Liver (tissue), 9 donors: Measurements from ENCODE around the gene AIG1. TPM values are rescaled to one million over a fixed set of nuclear protein-coding genes. Genes with fewer than 3 reads are reported as not detected.

ENCODE experiments used
- DNase-seq: peaks from one replicate; pipeline ENCODE4 v3.0.0-alpha.2; 2017; ENCODE audit warnings: low spot score
- H3K27ac ChIP-seq, 2 donors: one replicate each; pipeline ENCODE4 v1.7.0; 2013; ENCODE audit warnings: inconsistent platforms in 2 of 2, low read length in 2 of 2, control low read depth in 1 of 2, low read depth in 1 of 2, mild to moderate bottlenecking in 1 of 2
- H3K27me3 ChIP-seq, 4 donors: one replicate each; pipeline versions ENCODE4 v1.6.1 to v1.7.0; 2013; ENCODE audit warnings: low read length in 3 of 4, inconsistent platforms in 1 of 4, mild to moderate bottlenecking in 1 of 4, moderate library complexity in 1 of 4; ENCODE audit not compliant: control insufficient read depth in 4 of 4, insufficient read depth in 4 of 4
- H3K36me3 ChIP-seq, 4 donors: one replicate each; pipeline versions ENCODE4 v1.6.1 to v1.7.0; 2013; ENCODE audit warnings: low read length in 3 of 4, mild to moderate bottlenecking in 3 of 4, low read depth in 1 of 4, moderate library complexity in 1 of 4; ENCODE audit not compliant: control insufficient read depth in 4 of 4, insufficient read depth in 3 of 4
- H3K4me1 ChIP-seq, 4 donors: one replicate each; pipeline versions ENCODE4 v1.6.1 to v1.7.0; 2013; ENCODE audit warnings: low read length in 3 of 4, mild to moderate bottlenecking in 3 of 4, moderate library complexity in 1 of 4; ENCODE audit not compliant: control insufficient read depth in 4 of 4, insufficient read depth in 4 of 4
- H3K4me3 ChIP-seq, 3 donors: one replicate each; pipeline versions ENCODE4 v1.6.1 to v1.7.0; 2013; ENCODE audit warnings: low read length in 3 of 3, control low read depth in 1 of 3, low read depth in 1 of 3, mild to moderate bottlenecking in 1 of 3
- H3K9ac ChIP-seq, 2 donors: one replicate each; pipeline ENCODE4 v1.7.0; 2013; ENCODE audit warnings: low read length in 2 of 2, mild to moderate bottlenecking in 2 of 2, moderate library complexity in 2 of 2, control low read depth in 1 of 2, low read depth in 1 of 2
- H3K9me3 ChIP-seq, 4 donors: one replicate each; pipeline versions ENCODE4 v1.6.1 to v1.7.0; 2013; ENCODE audit warnings: low read length in 3 of 4; ENCODE audit not compliant: control insufficient read depth in 4 of 4
- ATF3 ChIP-seq: IDR thresholded peaks from 2 replicates; pipeline ENCODE4 v1.6.1; 2016; ENCODE audit warnings: antibody characterized with exemption
- CTCF ChIP-seq: fragments of 150-350 bp; IDR thresholded peaks from 2 replicates; pipeline ENCODE4 v1.5.1; 2017; ENCODE audit warnings: improper control_type of control experiment, low read depth, low read length; ENCODE audit not compliant: missing input control
- EGR1 ChIP-seq, 2 donors: IDR thresholded peaks; 2 replicates each; pipeline ENCODE4 v1.6.1; 2016 to 2018; ENCODE audit warnings: antibody characterized with exemption in 2 of 2, low read depth in 2 of 2
- FOXA1 ChIP-seq: IDR thresholded peaks from 2 replicates; pipeline ENCODE4 v1.6.1; 2016; ENCODE audit warnings: antibody characterized with exemption
- FOXA2 ChIP-seq: IDR thresholded peaks from 2 replicates; pipeline ENCODE4 v1.6.1; 2016; ENCODE audit warnings: antibody characterized with exemption
- GABPA ChIP-seq, 2 donors: IDR thresholded peaks in 1 of 2; conservative IDR thresholded peaks in 1 of 2; 2 replicates each; pipeline ENCODE4 v1.6.1; 2016; ENCODE audit warnings: antibody characterized with exemption in 2 of 2, mild to moderate bottlenecking in 1 of 2, moderate library complexity in 1 of 2
- HNF4A ChIP-seq, 2 donors: conservative IDR thresholded peaks; 2 replicates each; pipeline ENCODE4 v1.6.1; 2016; ENCODE audit warnings: antibody characterized with exemption in 2 of 2, mild to moderate bottlenecking in 2 of 2
- HNF4G ChIP-seq: IDR thresholded peaks from 2 replicates; pipeline ENCODE4 v1.6.1; 2016; ENCODE audit warnings: antibody characterized with exemption
- JUND ChIP-seq, 2 donors: IDR thresholded peaks; 2 replicates each; pipeline ENCODE4 v1.6.1; 2016; ENCODE audit warnings: antibody characterized with exemption in 2 of 2
- MAX ChIP-seq: IDR thresholded peaks from 2 replicates; pipeline ENCODE4 v1.6.1; 2016; ENCODE audit warnings: antibody characterized with exemption
- NR2F2 ChIP-seq: IDR thresholded peaks from 2 replicates; pipeline ENCODE4 v1.6.1; 2016; ENCODE audit warnings: antibody characterized with exemption
- RAD21 ChIP-seq, 2 donors: IDR thresholded peaks; 2 replicates each; pipeline ENCODE4 v1.6.1; 2016; ENCODE audit warnings: antibody characterized with exemption in 2 of 2, mild to moderate bottlenecking in 2 of 2
- REST ChIP-seq: IDR thresholded peaks from 2 replicates; pipeline ENCODE4 v1.6.1; 2016; ENCODE audit warnings: antibody characterized with exemption, mild to moderate bottlenecking
- RXRA ChIP-seq, 2 donors: IDR thresholded peaks; 2 replicates each; pipeline ENCODE4 v1.6.1; 2017 to 2018; ENCODE audit warnings: antibody characterized with exemption in 2 of 2, mild to moderate bottlenecking in 1 of 2
- SP1 ChIP-seq: IDR thresholded peaks from 2 replicates; pipeline ENCODE4 v1.6.1; 2018; ENCODE audit warnings: antibody characterized with exemption, mild to moderate bottlenecking
- TAF1 ChIP-seq: conservative IDR thresholded peaks from 2 replicates; pipeline ENCODE4 v1.6.1; 2016; ENCODE audit warnings: antibody characterized with exemption, mild to moderate bottlenecking
- YY1 ChIP-seq: IDR thresholded peaks from 2 replicates; pipeline ENCODE4 v1.6.1; 2016; ENCODE audit warnings: antibody characterized with exemption, mild to moderate bottlenecking
- ZBTB33 ChIP-seq: IDR thresholded peaks from 2 replicates; pipeline ENCODE4 v1.6.1; 2016; ENCODE audit warnings: antibody characterized with exemption
- WGBS: extraction: QIAGEN DNeasy Blood & Tissue Kit; methylation state at CpG from one replicate; pipeline ENCODE4 v1.1.7; 2013; 5-methylcytosine and 5-hydroxymethylcytosine counted together
- polyA plus RNA-seq, 2 donors: library from polyadenylated mRNA; stranded (reverse) in 1 of 2; unstranded in 1 of 2; fragments of 200-250 nt in 1 of 2; fragments of >200 nt in 1 of 2; fragmentation: Nextera tagmentation in 1 of 2; extraction: Ambion mirVana in 1 of 2; gene quantifications; one replicate each; pipeline versions ENCODE4 v1.2.1 to v1.2.3, GENCODE V29; 2013 to 2015
- total RNA-seq, 2 donors: library from RNA; depleted of rRNA; stranded (reverse); fragments of >200 nt; gene quantifications; one replicate each; pipeline ENCODE4 v1.2.3, GENCODE V29; 2014
- donor health status: healthy.
- donor health status: healthy.
- donor health status: healthy.
- donor health status: healthy.
- donor health status: healthy.

The AIG1 gene
- total and polyA plus RNA-seq, 4 donors: 74.8 to 169 (median 121) TPM

GRCh38 chr6:143074670-143075318 is 14.1 kb downstream of the AIG1 start:
- DNase-seq: no peak
- no peaks in the 10 kb centered on the region for H3K36me3 ChIP-seq
- peak overlapping the region; percentile 44 to 83 for H3K27ac ChIP-seq
- peaks cover 10 to 43% (median 26%) of the 10 kb centered on the region in 4 donors for H3K4me1 ChIP-seq
- H3K9ac ChIP-seq: no peak overlapping the region
- no peaks in the 10 kb centered on the region for H3K27me3 ChIP-seq
- 58% methylated on average over 3 of the region's 3 CpGs for WGBS
- no peak overlapping the region for H3K4me3 ChIP-seq
- H3K9me3 ChIP-seq: no peaks in the 10 kb centered on the region
- TF ChIP-seq TAF1 (no peak), RXRA (IDR thresholded peaks at IDR 0.05) (peak in 1 of 2 donors; percentile 3)

GRCh38 chr6:143078468-143079324 is 18.0 kb downstream of the AIG1 start:
- 73% methylated on average over 6 of the region's 6 CpGs for WGBS
- no peaks in the 10 kb centered on the region for H3K9me3 ChIP-seq
- no peaks in the 10 kb centered on the region for H3K27me3 ChIP-seq
- no peak overlapping the region for H3K4me3 ChIP-seq
- DNase-seq: no peak
- TF ChIP-seq HNF4G: no peak
- TF ChIP-seq JUND (IDR thresholded peaks at IDR 0.05): peak in 1 of 2 donors; percentile 12
- peak overlapping the region; percentile 78 to 90 for H3K27ac ChIP-seq
- H3K4me1 ChIP-seq: peaks cover 7 to 28% (median 18%) of the 10 kb centered on the region in 4 donors
- H3K36me3 ChIP-seq: peaks cover 0 to 3% (median 0%) of the 10 kb centered on the region in 4 donors
- H3K9ac ChIP-seq: no peak overlapping the region

GRCh38 chr6:143079325-143079640 is 18.6 kb downstream of the AIG1 start:
- no peak for DNase-seq
- peak; percentile 99 for TF ChIP-seq HNF4A (conservative IDR thresholded peaks at IDR 0.05)
- TF ChIP-seq GABPA (IDR thresholded peaks at IDR 0.05 in 1 of 2, conservative IDR thresholded peaks at IDR 0.05 in 1 of 2): peak in 1 of 2 donors; percentile 17
- peak; percentile 82 for TF ChIP-seq FOXA2
- peak; percentile 54 to 83 for TF ChIP-seq JUND (IDR thresholded peaks at IDR 0.05)
- TF ChIP-seq FOXA1: peak; percentile 35
- peak in 1 of 2 donors; percentile 51 for TF ChIP-seq EGR1 (IDR thresholded peaks at IDR 0.05; ENCODE audit: low read depth in 2 of 2)
- no peak for TF ChIP-seq CTCF
- no peak for TF ChIP-seq TAF1
- TF ChIP-seq MAX: peak; percentile 75
- peak; percentile 52 for TF ChIP-seq YY1
- peak; percentile 86 to 87 for TF ChIP-seq RXRA (IDR thresholded peaks at IDR 0.05)
- TF ChIP-seq REST: peak; percentile 33
- TF ChIP-seq ZBTB33: peak; percentile 62
- TF ChIP-seq RAD21 (IDR thresholded peaks at IDR 0.05): peak; percentile 34 to 46
- no peak for TF ChIP-seq NR2F2
- no peak for TF ChIP-seq ATF3
- TF ChIP-seq SP1: peak; percentile 86
- peak; percentile 97 for TF ChIP-seq HNF4G
- peak overlapping the region; percentile 78 to 90 for H3K27ac ChIP-seq
- H3K36me3 ChIP-seq: peaks cover 0 to 3% (median 0%) of the 10 kb centered on the region in 4 donors
- no peaks in the 10 kb centered on the region for H3K27me3 ChIP-seq
- no peaks in the 10 kb centered on the region for H3K9me3 ChIP-seq
- no peak overlapping the region for H3K4me3 ChIP-seq
- no peak overlapping the region for H3K9ac ChIP-seq
- peaks cover 6 to 24% (median 15%) of the 10 kb centered on the region in 4 donors for H3K4me1 ChIP-seq
